ENCODE data around the gene GCNA.
A peak's percentile ranks its signal among the peaks of the same experiment; 100 is the strongest.

The GCNA gene, protein sequence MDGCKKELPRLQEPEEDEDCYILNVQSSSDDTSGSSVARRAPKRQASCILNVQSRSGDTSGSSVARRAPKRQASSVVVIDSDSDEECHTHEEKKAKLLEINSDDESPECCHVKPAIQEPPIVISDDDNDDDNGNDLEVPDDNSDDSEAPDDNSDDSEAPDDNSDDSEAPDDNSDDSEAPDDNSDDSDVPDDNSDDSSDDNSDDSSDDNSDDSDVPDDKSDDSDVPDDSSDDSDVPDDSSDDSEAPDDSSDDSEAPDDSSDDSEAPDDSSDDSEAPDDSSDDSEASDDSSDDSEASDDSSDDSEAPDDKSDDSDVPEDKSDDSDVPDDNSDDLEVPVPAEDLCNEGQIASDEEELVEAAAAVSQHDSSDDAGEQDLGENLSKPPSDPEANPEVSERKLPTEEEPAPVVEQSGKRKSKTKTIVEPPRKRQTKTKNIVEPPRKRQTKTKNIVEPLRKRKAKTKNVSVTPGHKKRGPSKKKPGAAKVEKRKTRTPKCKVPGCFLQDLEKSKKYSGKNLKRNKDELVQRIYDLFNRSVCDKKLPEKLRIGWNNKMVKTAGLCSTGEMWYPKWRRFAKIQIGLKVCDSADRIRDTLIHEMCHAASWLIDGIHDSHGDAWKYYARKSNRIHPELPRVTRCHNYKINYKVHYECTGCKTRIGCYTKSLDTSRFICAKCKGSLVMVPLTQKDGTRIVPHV

DNA sequence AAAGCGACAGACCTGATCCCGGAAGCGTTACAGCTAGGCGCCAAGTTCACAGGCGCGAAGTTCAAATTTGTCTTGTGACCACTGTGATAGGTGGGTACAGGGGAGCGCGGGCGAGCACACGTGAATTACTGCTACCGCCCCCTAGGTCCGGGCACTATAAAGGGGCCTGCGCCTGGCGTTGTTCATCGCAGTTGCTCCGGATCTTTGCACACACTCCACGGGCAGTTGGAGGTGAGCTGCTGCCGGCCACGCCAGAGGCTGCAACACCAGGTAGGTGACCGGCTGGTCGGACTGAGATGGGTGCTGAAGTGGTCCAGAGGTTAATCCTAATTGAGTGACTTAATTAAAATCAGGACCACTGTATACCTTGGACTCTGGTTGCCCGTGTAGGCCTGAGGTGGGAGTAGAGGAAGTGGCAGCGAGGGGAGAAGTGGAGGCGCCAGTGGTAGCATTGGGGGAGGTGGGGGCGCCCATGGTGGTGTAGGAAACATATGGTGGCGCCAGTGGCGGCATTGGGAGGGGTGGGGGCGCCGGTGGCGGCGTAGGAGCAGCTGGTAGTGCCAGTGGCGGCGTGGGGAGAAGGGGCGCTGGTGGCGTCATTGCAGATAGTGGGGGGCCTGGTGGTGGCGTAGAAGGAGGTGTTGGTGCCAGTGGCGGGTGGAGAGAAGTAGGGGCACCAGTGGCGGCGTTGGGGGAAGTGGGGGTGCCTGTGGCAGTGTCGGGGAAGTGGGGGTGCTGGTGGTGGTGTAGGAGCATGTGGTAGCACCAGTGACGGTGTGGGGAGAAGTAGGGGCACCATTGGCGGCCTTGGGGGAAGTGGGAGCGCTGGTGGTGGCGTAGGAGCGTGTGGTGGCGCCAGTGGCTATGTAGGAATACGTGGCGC, at the start of gene GCNA:
Gene GCNA (plus strand): TSS at position 185 of the 883 bp plus-strand sequence. CDS start 2,385 bp downstream, outside the sequence.
- no peak for DNase-seq (ENCODE audit: low read depth in 1 of 2, low spot score in 1 of 2)

DNA sequence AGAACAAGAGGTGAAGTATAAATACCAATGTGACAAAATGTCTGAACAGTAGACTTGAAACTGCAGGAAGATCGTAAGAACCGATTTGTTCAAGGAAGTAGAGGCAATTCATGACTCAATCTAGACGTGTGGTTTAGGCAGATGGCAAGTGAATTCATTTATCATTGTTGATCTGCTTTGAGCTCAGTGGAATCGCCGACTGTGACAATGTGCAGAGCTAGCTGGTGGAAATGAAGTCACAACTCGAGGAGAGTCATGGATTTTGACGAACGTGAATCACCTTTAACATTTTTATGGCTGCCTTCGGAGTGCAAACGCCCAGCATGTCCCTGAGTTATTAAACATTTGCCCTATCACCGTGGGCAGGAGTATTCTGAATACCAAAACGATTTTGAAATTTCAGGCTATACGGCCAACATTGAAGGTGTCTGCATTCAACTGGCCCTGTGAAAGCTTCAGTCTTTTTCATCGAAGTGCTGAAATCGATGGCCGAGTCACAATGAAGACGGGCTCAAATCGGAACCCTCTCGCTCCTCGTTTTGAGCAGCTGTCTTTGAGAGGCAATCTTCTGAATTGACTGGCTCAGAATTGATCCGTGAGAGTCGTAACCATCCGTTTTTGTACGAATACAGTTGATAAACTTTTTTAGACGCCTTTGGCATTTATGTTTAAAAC, 46.0 kb upstream of the GCNA start:
- no peak for DNase-seq (ENCODE audit: low read depth in 1 of 2, low spot score in 1 of 2)

DNA sequence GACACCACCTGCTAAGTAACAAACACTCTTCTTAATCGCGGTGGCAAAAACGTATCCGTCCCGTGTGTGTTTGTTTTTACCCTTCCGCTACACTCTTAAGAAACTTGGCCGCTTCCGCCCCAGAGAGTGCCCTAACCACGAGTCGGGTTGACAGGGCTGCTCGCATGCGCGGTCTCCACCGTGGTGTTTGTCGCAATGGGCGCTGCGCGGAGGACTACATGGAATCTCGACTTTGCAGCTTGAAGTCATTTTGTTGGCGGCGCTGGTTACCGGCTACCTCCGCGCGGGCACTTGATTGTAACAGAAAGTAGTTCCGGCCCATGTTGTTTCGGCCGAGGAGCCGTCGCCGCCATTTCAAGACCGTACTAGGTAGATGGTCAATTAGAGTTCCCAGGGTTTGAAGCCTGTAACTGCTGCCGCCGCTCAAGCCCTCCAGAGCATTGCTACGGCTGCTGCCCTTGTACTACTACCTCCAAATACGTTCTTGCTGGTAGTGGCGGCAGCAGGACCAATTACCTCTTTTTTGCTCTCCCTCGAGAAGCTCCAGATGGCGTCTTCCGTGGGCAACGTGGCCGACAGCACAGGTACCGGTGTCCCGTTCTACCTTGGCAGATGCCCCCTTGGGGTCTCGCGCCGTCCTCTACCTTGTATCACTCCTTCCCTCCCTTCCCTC, 45.3 kb upstream of the GCNA start, which contains the start of gene OGT:
Gene OGT (plus strand): TSS at position 352 of the 673 bp plus-strand sequence. CDS start 196 bp downstream, at position 548.
- peak; percentile 71 to 88 for DNase-seq (ENCODE audit: low read depth in 1 of 2, low spot score in 1 of 2)

DNA sequence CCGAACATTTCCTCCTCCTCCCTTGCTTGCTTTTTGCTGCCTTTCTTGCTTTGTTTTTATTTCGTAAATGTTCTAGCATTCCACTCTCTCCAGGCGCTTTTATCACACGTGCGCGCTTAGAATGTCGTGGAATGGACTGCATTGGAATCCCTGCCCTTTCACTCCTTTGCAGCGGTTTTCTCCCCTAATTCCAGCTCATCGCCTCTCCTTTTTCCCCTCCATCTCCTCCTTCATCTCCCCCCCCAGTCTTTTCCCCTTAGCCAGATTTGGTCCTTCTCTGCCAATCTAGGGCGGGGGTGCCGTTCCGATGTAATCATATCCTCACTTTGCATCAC, 44.8 kb upstream of the GCNA start:
- DNase-seq (ENCODE audit: low read depth in 1 of 2, low spot score in 1 of 2) = no peak

DNA sequence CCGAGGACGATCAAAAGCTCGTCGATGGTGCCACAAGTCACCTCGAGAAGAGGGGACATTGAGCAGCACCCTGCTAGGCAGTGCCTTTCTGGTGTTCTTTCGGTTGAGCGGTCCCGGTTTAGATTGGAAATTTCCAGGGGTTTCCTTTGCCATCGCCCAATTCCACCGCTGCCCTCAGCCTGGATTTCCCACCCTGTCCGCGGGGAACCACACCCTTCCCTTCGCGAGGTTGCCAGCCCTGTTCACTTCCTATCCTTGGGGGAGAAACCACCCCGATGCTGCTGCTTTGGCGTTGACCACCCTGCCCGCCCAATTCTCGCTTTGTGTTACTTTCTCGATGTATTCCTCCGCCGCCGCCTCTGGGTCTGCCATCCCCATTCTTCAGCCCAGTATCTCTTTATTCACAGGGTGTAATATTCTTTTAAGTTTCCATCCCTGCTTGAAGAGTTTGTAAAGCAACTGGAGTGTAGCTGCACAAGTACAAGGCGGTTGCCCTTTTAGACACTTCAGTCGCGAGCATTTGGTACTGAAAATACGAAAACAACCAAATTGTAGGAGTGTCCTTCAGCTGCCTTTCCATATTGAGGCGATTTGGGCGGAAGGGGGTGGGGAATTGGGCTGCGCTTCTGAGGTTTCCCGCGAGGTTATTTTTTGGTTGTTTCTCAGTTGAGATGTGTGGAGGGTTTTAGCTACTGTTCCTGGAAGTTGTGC, 44.2 kb upstream of the GCNA start:
- DNase-seq (ENCODE audit: low read depth in 1 of 2, low spot score in 1 of 2) = no peak

DNA sequence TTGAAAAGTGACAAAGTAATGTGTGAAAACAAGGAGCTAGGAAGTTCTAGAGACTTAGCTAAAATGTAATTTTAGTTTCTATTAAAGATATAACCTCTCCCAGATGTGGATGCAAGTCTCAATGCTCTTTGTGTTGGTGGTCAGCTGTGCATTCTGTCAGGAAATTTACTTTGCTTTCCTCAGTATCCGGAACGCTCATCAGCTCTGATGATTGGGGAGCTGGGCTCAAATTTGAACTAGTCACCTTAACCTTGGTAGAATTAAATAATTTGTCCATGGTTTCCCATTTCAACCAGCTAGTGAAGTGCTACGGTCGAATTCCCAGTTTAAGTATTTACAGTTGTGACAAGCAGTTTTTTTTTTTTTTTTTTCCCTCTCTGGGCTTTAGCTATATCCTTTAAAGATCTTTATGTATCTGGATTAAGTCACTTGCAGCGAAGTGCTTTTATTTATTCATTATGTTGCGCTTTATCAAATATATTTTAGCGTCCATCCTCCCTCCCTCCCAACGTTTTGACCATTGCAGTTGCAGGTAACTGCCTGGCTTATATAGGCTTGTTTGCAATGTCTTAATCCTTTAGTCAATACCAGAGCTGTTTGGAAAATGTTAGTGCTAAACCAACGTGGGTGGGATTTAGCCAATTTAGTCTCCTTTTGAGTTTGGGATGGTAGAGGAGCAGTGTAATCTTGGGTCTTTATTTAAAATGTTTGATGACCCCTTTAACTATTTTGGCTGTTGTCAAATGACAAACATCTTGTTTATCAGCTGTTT, 43.3 kb upstream of the GCNA start:
- DNase-seq (ENCODE audit: low read depth in 1 of 2, low spot score in 1 of 2) = no peak

DNA sequence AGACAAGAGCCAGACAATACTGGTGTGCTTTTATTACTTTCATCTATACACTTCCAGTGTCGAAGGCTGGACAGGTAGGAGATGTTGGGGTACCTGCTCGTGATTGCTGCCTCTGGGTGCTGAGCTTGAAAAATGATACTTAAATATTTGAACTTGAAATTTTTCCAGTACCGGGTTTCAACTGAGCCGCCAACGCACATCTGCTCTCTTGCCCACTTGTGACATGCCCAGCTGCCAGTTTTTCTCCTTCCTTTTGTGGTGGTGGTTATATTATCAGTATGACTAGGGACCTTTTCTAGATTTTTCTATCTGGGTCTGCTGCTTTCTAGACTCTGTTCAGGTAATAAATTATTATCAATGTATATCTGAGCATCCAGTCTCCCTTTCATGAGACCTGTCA, 42.0 kb upstream of the GCNA start:
- no peak for DNase-seq (ENCODE audit: low read depth in 1 of 2, low spot score in 1 of 2)

DNA sequence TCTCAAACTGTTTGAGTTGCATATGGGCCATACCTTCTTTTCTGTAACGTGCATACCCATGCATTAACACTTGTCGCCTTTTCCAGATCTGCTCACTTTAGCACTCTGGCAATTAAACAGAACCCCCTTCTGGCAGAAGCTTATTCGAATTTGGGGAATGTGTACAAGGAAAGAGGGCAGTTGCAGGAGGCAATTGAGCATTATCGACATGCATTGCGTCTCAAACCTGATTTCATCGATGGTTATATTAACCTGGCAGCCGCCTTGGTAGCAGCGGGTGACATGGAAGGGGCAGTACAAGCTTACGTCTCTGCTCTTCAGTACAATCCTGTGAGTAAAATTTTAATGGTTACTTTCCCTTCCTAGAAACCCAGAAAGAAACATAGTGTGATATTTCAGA, 40.5 kb upstream of the GCNA start:
- DNase-seq (ENCODE audit: low read depth in 1 of 2, low spot score in 1 of 2) = no peak

DNA sequence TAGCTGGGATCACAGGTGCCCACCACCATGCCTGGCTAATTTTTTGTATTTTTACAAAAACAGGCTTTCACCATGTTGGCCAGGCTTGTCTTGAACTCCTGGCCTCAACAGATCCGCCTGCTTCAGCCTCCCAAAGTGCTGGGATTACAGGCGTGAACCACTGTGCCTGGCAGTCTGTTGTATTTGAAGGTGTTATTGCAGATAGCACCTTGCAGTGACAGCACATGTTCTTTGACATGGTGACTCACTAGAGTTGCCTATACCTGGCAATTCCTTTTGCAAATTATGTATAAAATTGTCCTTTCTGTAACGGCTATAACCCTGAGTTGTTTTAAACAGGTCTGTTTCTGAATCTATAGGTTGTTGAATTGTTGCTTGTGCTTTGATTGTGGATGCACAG, 37.4 kb upstream of the GCNA start:
- DNase-seq (ENCODE audit: low read depth in 1 of 2, low spot score in 1 of 2) = no peak

DNA sequence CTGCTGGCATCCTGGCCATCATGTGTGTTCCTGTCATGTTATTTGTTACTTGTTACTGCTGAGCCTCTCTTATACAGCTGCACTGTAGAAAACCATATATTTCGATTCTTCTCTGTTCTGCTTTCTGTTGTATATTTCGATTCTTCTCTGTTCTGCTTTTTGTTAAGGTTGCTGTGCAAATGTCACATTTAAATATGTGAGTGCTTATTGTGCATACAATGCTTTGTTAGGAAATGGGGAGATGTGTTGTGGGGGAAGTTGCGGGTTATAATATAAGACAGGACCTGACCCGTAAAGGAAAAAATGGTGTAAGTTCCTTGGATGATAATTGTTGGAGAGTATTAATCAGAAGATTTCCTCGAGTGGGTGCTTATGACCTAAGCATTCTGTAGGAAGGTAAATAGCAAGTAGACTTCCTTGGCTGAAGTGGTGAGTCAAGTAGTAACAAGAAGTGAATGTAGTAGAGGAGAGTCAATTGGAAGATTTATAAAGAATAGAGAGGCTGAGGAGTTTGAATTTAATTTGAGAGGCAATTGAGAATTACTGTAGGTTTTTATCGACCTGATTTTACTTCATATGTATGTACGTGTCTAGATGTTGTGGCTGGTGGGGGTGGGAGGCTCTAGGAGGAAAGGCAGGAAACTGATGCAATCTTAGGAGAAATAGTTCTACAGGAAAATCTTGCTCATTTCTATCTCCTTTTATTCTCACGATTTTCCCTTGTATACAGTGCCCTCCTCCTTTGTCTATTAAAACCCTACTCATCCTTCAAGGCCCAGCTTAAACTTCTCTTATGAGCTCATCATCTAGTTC, 36.8 kb upstream of the GCNA start:
- no peak for DNase-seq (ENCODE audit: low read depth in 1 of 2, low spot score in 1 of 2)

DNA sequence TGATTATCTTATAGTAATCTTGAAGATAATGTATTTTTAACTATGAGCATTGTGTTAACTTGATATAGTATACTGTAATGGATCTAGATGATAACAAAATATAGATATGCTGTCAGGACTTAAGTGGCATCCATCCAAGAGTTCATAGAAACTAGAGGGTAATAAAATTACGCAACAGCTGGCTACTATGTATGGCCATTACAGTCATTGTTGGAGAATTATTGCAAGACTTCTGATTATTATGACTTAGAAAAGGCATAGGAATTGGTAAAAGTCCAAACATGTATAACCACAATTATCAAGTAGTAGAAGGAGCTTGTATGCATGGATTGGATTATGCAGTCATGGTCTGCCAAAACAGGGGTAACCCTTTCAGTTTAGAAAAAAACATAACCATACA, 35.8 kb upstream of the GCNA start:
- no peak for DNase-seq (ENCODE audit: low read depth in 1 of 2, low spot score in 1 of 2)

DNA sequence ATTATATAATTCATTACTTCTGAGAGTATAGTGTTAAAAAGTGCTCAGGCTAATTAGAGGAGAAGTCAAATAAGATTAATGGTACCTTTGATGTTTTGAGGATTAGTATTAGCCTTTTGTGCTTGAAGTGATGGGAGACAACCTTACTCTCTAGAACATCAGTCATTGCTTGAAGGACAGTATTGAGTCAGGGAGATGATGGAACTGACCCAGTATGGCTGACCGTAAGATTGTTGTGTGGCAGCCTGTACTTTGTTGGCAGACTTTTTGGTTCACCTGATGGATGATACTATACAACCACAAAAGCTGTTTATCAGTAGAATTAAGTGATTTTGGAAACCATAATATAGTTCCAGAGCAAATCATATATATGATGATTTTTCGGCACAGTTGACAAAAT, 35.4 kb upstream of the GCNA start:
- no peak for DNase-seq (ENCODE audit: low read depth in 1 of 2, low spot score in 1 of 2)

DNA sequence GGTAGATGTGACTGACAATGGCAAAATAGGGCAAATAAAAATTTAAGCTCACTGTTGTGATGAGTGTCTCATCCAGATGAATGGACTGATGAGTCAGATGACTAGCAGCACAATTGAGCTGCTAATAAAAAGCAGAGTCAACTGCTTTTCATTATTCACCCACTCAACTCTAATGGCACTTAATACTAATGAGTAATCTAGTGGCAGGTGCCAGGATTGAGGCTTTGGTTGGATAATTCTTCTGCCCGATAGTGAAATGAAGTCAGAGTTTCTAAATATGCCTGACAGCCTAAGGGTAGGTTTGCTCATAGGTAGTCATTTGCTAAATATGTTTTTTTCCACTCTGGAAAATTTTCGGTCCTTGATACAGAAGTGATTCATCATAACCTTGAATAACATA, 34.9 kb upstream of the GCNA start:
- DNase-seq (ENCODE audit: low read depth in 1 of 2, low spot score in 1 of 2) = no peak

DNA sequence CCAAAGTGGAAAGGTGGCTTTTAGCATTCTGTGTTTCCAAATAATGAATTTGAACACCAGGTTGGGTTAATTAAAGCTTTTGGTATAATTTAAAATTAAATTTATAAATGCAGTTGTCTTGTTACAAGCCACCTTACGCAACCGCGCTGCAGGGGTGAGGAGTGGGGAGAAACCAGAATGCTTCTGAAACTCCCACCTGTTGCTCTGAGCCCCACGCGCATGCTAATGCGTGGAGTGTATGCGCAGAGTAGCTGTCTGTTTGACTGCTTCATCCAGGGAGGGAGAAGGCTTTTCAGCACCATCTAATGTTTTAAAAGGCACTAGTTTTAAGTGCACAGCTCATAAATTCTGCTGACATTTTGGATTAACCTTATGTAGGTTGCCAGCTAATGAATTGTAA, 32.9 kb upstream of the GCNA start:
- DNase-seq (ENCODE audit: low read depth in 1 of 2, low spot score in 1 of 2) = no peak

DNA sequence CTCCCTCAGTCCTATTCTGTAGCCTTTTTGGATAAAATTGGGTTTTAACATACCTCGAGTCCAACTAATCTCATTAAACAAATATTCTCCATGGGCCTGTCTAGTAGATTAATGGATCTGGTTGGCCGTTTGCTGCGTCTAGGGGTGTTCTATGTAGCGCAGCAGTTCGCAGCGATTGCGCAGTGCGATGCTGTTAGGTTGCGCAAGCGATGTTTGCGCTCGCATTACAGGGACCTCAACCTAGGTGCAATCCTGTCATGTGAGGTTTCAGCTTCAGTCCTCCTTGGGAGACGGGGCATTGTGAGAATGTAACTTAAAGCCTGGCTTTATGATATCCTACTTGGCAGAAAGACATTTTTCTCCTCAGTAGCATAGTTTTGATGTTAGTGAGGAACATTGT, 31.4 kb upstream of the GCNA start:
- DNase-seq (ENCODE audit: low read depth in 1 of 2, low spot score in 1 of 2) = no peak

DNA sequence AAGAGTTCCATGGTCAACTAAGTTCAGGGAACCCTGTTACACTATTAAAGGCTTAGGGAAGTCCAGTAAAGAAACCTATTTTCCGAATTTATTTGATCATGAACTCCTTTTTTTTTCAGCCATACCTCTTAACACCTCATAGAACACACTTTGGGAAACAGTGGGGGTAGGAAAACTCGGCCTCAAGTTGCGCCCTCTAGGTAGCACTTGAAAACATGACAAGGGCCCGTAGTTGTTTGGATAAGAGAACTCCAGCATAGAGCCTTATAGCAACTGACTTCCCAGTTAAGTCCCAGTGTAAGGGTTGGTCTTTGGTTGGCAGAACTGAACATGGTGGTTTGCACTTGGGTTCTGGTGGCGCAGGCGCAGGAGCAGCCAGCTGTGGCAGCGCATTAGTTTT, 30.9 kb upstream of the GCNA start:
- no peak for DNase-seq (ENCODE audit: low read depth in 1 of 2, low spot score in 1 of 2)

DNA sequence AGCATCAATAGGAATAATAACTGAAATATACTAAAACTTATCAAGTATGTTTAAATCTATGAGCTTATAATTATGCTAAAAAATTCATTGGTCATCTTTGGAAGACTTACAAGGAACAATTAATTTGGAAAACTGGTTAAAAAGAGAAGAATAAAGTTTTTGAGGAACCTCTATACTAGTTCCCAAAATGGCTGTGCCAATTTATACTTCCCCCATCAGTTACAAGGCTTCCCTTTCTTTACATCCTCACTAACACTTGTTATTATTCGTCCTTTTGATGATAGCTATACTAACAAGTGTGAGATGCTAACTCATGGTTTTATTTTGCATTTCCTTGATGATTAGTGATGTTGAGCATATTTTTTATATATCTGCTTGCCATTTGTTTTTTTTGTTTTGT, 28.3 kb upstream of the GCNA start:
- no peak for DNase-seq (ENCODE audit: low read depth in 1 of 2, low spot score in 1 of 2)

DNA sequence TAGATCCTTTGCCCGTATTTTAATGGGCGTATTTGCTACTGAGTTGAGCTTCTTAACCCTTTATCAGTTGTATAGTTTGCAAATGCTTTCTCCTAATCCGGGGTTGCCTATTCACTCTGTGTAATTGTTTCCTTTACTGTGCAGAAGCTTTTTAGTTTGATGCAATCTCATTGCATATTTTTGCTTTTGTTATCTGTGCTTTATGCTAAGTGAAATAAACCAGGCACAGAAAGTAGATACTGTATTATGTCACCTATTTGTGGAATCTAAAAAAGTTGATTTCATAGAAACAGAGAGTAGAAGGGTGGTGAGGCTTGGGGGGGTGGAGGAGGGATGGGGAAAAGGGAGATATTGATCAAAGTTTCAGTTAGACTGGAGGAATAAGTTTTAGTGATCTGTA, 27.7 kb upstream of the GCNA start:
- no peak for DNase-seq (ENCODE audit: low read depth in 1 of 2, low spot score in 1 of 2)

All from activated CD4-positive, alpha-beta T cell treated with anti-CD3 and anti-CD28 coated beads, Interleukin-2, amount 50 U/mL, for 24 hours (primary cell).